ENCODE data around the gene RNF220. TPM values are rescaled to one million over a fixed set of nuclear protein-coding genes. Genes with fewer than 3 reads are reported as not detected.
A peak's percentile ranks its signal among the peaks of the same experiment; 100 is the strongest.

RNF220 gene
- total and polyA plus RNA-seq, 9 of the 15 experiments (the other 6 are each of a cell fraction or from before 2014, with no cell fraction given) = 5.1 to 117 (median 66.9) TPM

DNA sequence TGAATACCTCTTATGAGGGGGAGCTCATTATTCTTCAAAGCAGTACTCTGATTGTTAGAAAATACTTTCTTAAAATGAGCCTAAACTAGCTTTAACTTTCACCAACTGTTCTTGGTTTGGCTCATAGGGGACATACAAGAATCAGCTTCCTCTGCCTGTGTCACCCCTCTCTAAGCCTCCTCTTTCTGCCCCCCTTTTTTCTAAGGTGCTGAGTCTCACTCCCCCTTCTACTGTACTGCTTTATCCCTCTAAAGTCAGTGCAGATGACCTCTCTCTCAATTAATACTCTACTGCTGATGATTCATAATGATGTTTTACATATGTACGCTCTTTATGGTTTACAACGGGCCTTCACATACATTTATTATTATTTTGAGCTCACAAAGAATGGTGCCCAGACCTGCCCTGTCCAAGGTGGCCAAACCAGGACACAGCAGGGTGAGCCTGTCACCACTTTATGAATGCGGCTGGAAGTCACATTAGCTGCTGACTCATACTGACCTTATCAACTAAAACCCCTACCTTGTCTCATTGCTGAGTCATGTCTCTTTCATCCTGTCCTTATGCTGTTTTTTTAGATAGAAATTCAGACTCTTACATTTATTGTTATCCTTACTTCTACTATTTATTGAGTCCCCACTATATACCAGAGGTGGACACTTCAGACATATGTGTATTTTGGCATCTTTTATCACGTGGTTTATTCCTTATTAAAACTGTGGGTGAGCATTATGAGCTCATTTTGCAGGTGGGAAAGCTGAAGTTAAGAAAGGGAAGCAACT is 126.9 kb downstream of the RNF220 start (continued):
- TF ChIP-seq, protein P1, sequence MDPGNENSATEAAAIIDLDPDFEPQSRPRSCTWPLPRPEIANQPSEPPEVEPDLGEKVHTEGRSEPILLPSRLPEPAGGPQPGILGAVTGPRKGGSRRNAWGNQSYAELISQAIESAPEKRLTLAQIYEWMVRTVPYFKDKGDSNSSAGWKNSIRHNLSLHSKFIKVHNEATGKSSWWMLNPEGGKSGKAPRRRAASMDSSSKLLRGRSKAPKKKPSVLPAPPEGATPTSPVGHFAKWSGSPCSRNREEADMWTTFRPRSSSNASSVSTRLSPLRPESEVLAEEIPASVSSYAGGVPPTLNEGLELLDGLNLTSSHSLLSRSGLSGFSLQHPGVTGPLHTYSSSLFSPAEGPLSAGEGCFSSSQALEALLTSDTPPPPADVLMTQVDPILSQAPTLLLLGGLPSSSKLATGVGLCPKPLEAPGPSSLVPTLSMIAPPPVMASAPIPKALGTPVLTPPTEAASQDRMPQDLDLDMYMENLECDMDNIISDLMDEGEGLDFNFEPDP (CRISPR knock-in tag; IDR thresholded peaks at IDR 0.05) = no peak
- TF ChIP-seq CC2D1A (IDR thresholded peaks at IDR 0.05) = 0 out of 2 replicates have a peak, but pooled peaks have one; percentile 15
- no peak for TF ChIP-seq FOXP1 (CRISPR knock-in tag; IDR thresholded peaks at IDR 0.05)
- TF ChIP-seq ZBTB34 (CRISPR knock-in tag; IDR thresholded peaks at IDR 0.05) = no peak
- TF ChIP-seq E2F4 (CRISPR knock-in tag; IDR thresholded peaks at IDR 0.05; ENCODE audit: low read depth) = no peak
- TF ChIP-seq ZNF592 (IDR thresholded peaks at IDR 0.05) = peak; percentile 63
- no peak for TF ChIP-seq POLR2H (tag; IDR thresholded peaks at IDR 0.05; ENCODE audit: low read depth)
- no peak for TF ChIP-seq ZNF184 (CRISPR knock-in tag; IDR thresholded peaks at IDR 0.05)
- no peak for TF ChIP-seq PURB (CRISPR knock-in tag; IDR thresholded peaks at IDR 0.05; ENCODE audit: low read depth)
- TF ChIP-seq NCOA1 (IDR thresholded peaks at IDR 0.05; ENCODE audit: low read depth) = peak; percentile 70; the same call in 1 of the 2 replicates
- no peak for TF ChIP-seq BCLAF1 (IDR thresholded peaks at IDR 0.05; ENCODE audit: borderline replicate concordance in 1 of 2, control insufficient read depth in 1 of 2, low read depth in 2 of 2, low read length in 1 of 2)
- no peak for TF ChIP-seq KLF1 (tag; IDR thresholded peaks at IDR 0.05)
- no peak for TF ChIP-seq WHSC1 (IDR thresholded peaks at IDR 0.05; ENCODE audit: low read length)
- peak; percentile 94 for TF ChIP-seq GATAD2B (IDR thresholded peaks at IDR 0.05; ENCODE audit: borderline replicate concordance)
- TF ChIP-seq ZNF175 (CRISPR knock-in tag; IDR thresholded peaks at IDR 0.05; ENCODE audit: low read depth) = no peak

All from K562 (cell line).